ENCODE data around the gene TMLHE. TPM values are rescaled to one million over a fixed set of nuclear protein-coding genes. Genes with fewer than 3 reads are reported as not detected.
A peak's percentile ranks its signal among the peaks of the same experiment; 100 is the strongest.
"Not testable (repeated sequence)": the region's sequence is repeated elsewhere in the genome, so short reads cannot be mapped to it uniquely, and the experiment has no call there.

The TMLHE gene
- total and polyA plus RNA-seq, 2 donors (not counting 1 experiment from before 2014, with no cell fraction given) = 14.9 to 26.9 TPM

GRCh38 chrX:155632431-155633100 lies 19.8 kb upstream of the TMLHE start:
- POLR2A ChIA-PET = no interaction called here
- Histone ChIP-seq H3K4me1 (ENCODE audit: control insufficient read depth in 2 of 2, insufficient read depth in 2 of 2, low read length in 2 of 2) (peaks cover 0 to 4% of the 10 kb centered on the region in 2 donors), H3K9me3 (ENCODE audit: control extremely low read depth in 1 of 3, control insufficient read depth in 2 of 3, insufficient read depth in 1 of 3, low read length in 2 of 3) (no peaks in the 10 kb centered on the region), H3K9ac (ENCODE audit: low read length) (peak overlapping the region; percentile 4), H3K27ac (ENCODE audit: low read length in 2 of 2) (peak overlapping the region in 1 of 2 donors; percentile 18), H3K79me2 (ENCODE audit: control insufficient read depth, insufficient read depth, low read length) (no peaks in the 10 kb centered on the region), H3K27me3 (replicated peaks in 1 of 4; ENCODE audit: control extremely low read depth in 1 of 4, control insufficient read depth in 3 of 4, insufficient read depth in 4 of 4, low read length in 3 of 4) (no peaks in the 10 kb centered on the region), H3K4me2 (replicated peaks; ENCODE audit: low read depth, low read length, poor library complexity, severe bottlenecking) (peak overlapping the region; percentile 48), H2AFZ (ENCODE audit: insufficient read depth, low read depth, low read length, poor library complexity, severe bottlenecking) (peak overlapping the region; percentile 72), H4K20me1 (ENCODE audit: control insufficient read depth, insufficient read depth, low read length, poor library complexity, severe bottlenecking) (no peaks in the 10 kb centered on the region), H3K4me3 (ENCODE audit: control extremely low read depth in 1 of 5, extremely low read depth in 1 of 5, insufficient read depth in 1 of 5, low read depth in 2 of 5, low read length in 4 of 5) (peak overlapping the region in 1 of 5 experiments; percentile 15), H3K36me3 (replicated peaks in 1 of 2; ENCODE audit: control extremely low read depth in 1 of 2, control insufficient read depth in 1 of 2, extremely low read depth in 1 of 2, insufficient read depth in 2 of 2, low read length in 1 of 2) (no peaks in the 10 kb centered on the region)
- Mint-ChIP-seq H3K9me3 (ENCODE audit: insufficient read depth) (peaks cover 5% of the 10 kb centered on the region), H3K4me3 (peak overlapping the region; percentile 70), H3K27me3 (no peaks in the 10 kb centered on the region), H3K4me1 (peaks cover 7% of the 10 kb centered on the region), H3K27ac (peak overlapping the region; percentile 48)
- peak; percentile 65 for ATAC-seq (ENCODE audit: low read depth)
- DNase-seq = peak; percentile 19
- CTCF ChIA-PET = no interaction called here
- intact Hi-C loops (cut with micrococcal nuclease) = no loop called here
- no CpG with 5 or more reads among the region's 3 CpGs for WGBS (ENCODE audit: insufficient coverage)
- TF ChIP-seq CTCF (IDR thresholded peaks at IDR 0.05) (no peak), EZH2 (IDR thresholded peaks at IDR 0.05; ENCODE audit: borderline replicate concordance, insufficient read depth, low read depth, low read length, poor library complexity, severe bottlenecking) (no peak)

GRCh38 chrX:155620110-155620509 lies 7.4 kb upstream of the TMLHE start:
- H3K4me1 Mint-ChIP-seq; H3K4me2 ChIP-seq (replicated peaks; ENCODE audit: low read depth, low read length, poor library complexity, severe bottlenecking); H3K9me3 Mint-ChIP-seq (ENCODE audit: insufficient read depth); H3K79me2 ChIP-seq (ENCODE audit: control insufficient read depth, insufficient read depth, low read length); H3K9ac ChIP-seq (ENCODE audit: low read length); intact Hi-C loops (cut with micrococcal nuclease); H2AFZ ChIP-seq (ENCODE audit: insufficient read depth, low read depth, low read length, poor library complexity, severe bottlenecking); H3K27ac ChIP-seq (ENCODE audit: low read length in 2 of 2); H4K20me1 ChIP-seq (ENCODE audit: control insufficient read depth, insufficient read depth, low read length, poor library complexity, severe bottlenecking); H3K4me3 Mint-ChIP-seq; DNase-seq; H3K27ac Mint-ChIP-seq; H3K4me3 ChIP-seq (ENCODE audit: control extremely low read depth in 1 of 5, extremely low read depth in 1 of 5, insufficient read depth in 1 of 5, low read depth in 2 of 5, low read length in 4 of 5); H3K36me3 ChIP-seq (replicated peaks in 1 of 2; ENCODE audit: control extremely low read depth in 1 of 2, control insufficient read depth in 1 of 2, extremely low read depth in 1 of 2, insufficient read depth in 2 of 2, low read length in 1 of 2); POLR2A ChIA-PET; H3K27me3 ChIP-seq (replicated peaks in 1 of 4; ENCODE audit: control extremely low read depth in 1 of 4, control insufficient read depth in 3 of 4, insufficient read depth in 4 of 4, low read length in 3 of 4); ATAC-seq (ENCODE audit: low read depth); H3K4me1 ChIP-seq (ENCODE audit: control insufficient read depth in 2 of 2, insufficient read depth in 2 of 2, low read length in 2 of 2); H3K9me3 ChIP-seq (ENCODE audit: control extremely low read depth in 1 of 3, control insufficient read depth in 2 of 3, insufficient read depth in 1 of 3, low read length in 2 of 3); H3K27me3 Mint-ChIP-seq; CTCF ChIA-PET: not testable (repeated sequence)
